Ishikawa (cell line): ENCODE data around the gene ACRBP.
A peak's percentile ranks its signal among the peaks of the same experiment; 100 is the strongest.

Experiments used
- CEBPB ChIP-seq: IDR thresholded peaks from 2 replicates; pipeline ENCODE4 v1.6.1; 2012
- CREB1 ChIP-seq: IDR thresholded peaks from 2 replicates; pipeline ENCODE4 v1.6.1; 2012; ENCODE audit warnings: low read depth
- EGR1 ChIP-seq: IDR thresholded peaks from 2 replicates; pipeline ENCODE4 v1.6.1; 2012
- EP300 ChIP-seq: IDR thresholded peaks from 2 replicates; pipeline ENCODE4 v1.6.1; 2012; ENCODE audit warnings: borderline replicate concordance
- FOXM1 ChIP-seq: IDR thresholded peaks from 2 replicates; pipeline ENCODE4 v1.6.1; 2012; ENCODE audit warnings: low read depth, borderline replicate concordance
- MAX ChIP-seq: IDR thresholded peaks from 2 replicates; pipeline ENCODE4 v1.6.1; 2012
- NFIC ChIP-seq: IDR thresholded peaks from 2 replicates; pipeline ENCODE4 v1.6.1; 2012
- RAD21 ChIP-seq: IDR thresholded peaks from 2 replicates; pipeline ENCODE4 v1.6.1; 2012; ENCODE audit warnings: low read depth
- REST ChIP-seq: IDR thresholded peaks from 2 replicates; pipeline ENCODE4 v1.6.1; 2012; ENCODE audit warnings: low read depth, mild to moderate bottlenecking
- TAF1 ChIP-seq: IDR thresholded peaks from 2 replicates; pipeline ENCODE4 v1.6.1; 2012; ENCODE audit warnings: low read depth, mild to moderate bottlenecking
- TCF12 ChIP-seq: IDR thresholded peaks from 2 replicates; pipeline ENCODE4 v1.6.1; 2012; ENCODE audit warnings: low read depth
- TEAD4 ChIP-seq: IDR thresholded peaks from 2 replicates; pipeline ENCODE4 v1.6.1; 2012
- USF1 ChIP-seq: IDR thresholded peaks from 2 replicates; pipeline ENCODE4 v1.6.1; 2012
- YY1 ChIP-seq: IDR thresholded peaks from 2 replicates; pipeline ENCODE4 v1.6.1; 2012; ENCODE audit warnings: low read depth
- ZBTB7A ChIP-seq: IDR thresholded peaks from 2 replicates; pipeline ENCODE4 v1.6.1; 2012; ENCODE audit warnings: low read depth

The ACRBP gene

GRCh38 chr12:6684609-6685008 is 37.4 kb upstream of the ACRBP start:
- no peak for TF ChIP-seq YY1
- TF ChIP-seq RAD21, result peak; percentile 56
- TF ChIP-seq CEBPB, result peak; percentile 41; the same call in 1 of the 2 replicates

- TF ChIP-seq EP300 (no peak), TEAD4 (no peak), TAF1 (no peak), RAD21 (no peak), CEBPB (no peak), REST (no peak), FOXM1 (no peak), YY1 (no peak), MAX (no peak), EGR1 (no peak), NFIC (no peak), ZBTB7A (no peak), TCF12 (no peak), CREB1 (no peak), USF1 (no peak)
Measured at GRCh38 chr12:6676962-6677361, 29.7 kb upstream of the ACRBP start.

- TF ChIP-seq RAD21, result no peak
- TF ChIP-seq REST, result no peak
- TF ChIP-seq NFIC, result no peak
- TF ChIP-seq TCF12, result no peak
- TF ChIP-seq FOXM1, result no peak
Measured at GRCh38 chr12:6672143-6672542, 24.9 kb upstream of the ACRBP start.

- TF ChIP-seq TEAD4 (no peak), RAD21 (peak; percentile 30)
Measured at GRCh38 chr12:6667559-6668210, 20.5 kb upstream of the ACRBP start.

- TF ChIP-seq TAF1, result no peak
- TF ChIP-seq REST, result no peak
- TF ChIP-seq RAD21, result no peak
- no peak for TF ChIP-seq TCF12
- TF ChIP-seq USF1, result no peak
- no peak for TF ChIP-seq CREB1
- no peak for TF ChIP-seq EP300
- no peak for TF ChIP-seq TEAD4
- TF ChIP-seq FOXM1, result no peak
- no peak for TF ChIP-seq EGR1
- no peak for TF ChIP-seq YY1
- no peak for TF ChIP-seq ZBTB7A
- no peak for TF ChIP-seq NFIC
- no peak for TF ChIP-seq CEBPB
- no peak for TF ChIP-seq MAX
Measured at GRCh38 chr12:6666211-6666610, 19.0 kb upstream of the ACRBP start.
